Measurements from ENCODE around the gene ERCC3.
A peak's percentile ranks its signal among the peaks of the same experiment; 100 is the strongest.

Gene ERCC3

GRCh38 chr2:127293748-127294562 is at the start of gene ERCC3:
TSS of gene ERCC3 (minus strand) at chr2:127294144. CDS start at chr2:127294081, 63 bp downstream.
- DNase-seq (ENCODE audit: low spot score): peak; percentile 90

DNA sequence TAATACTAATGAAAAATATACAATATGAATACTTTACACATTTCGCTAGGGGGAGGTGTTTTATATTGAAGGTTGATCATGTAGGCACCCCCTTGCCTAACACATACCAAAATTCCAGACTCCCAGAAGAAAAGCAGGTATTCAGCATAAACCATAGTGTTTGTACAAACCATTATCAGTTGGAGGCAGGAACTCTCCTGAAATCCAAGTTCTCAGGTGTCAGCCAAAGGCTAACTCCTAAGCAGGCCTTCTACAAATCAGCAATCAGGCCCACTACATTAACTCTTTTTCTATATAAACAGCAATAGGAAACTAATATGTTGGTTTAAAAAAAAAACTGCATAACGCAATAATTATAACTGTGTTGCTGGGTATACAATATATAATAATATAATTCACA is 49.3 kb upstream of the ERCC3 start:
- no peak for DNase-seq (ENCODE audit: low spot score)

- DNase-seq (ENCODE audit: low spot score): no peak
These were observed 48.2 kb upstream of the ERCC3 start for GRCh38 chr2:127342101-127342500.

DNA sequence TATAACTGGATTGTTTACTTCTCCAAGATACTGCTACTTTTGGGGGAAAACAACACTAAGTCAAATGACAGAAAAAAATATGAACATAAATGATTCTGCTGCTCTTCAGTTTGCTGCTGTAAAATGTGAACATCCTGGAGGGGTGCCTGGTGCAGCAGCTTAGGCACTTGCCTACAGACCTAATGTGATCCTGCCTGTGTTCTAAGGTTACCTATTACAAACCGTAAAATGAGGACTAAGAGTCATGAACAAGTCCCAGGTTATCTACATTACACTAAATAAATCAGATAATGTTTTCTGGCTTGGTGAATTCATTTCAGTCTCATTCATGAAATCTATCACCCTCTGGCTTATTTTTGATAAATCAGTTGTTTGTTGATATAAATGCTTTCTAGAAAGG is 38.4 kb upstream of the ERCC3 start:
- no peak for DNase-seq (ENCODE audit: low spot score)

DNA sequence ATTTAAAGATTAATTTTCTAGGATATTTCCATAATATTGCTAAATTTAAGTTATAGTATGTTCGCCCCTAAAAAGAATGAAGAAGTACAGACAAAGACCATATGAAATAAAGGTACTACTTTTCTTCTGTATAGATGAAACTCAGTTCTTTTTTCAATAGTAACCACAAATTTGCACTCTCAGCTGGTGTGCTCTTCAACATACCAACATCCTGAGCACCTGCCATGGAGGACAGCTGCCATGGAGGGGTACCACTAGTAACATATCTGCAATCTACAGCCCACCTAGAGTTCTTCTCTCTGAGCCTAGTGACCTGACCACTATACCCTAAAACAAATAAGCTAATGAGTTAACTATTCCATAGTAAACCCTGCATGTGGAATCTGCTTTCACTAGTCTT is 36.8 kb upstream of the ERCC3 start:
- DNase-seq (ENCODE audit: low spot score): no peak

- no peak for DNase-seq (ENCODE audit: low spot score)
These were observed 32.5 kb upstream of the ERCC3 start for GRCh38 chr2:127326289-127326945.

GRCh38 chr2:127324635-127325034 is 30.7 kb upstream of the ERCC3 start:
- no peak for DNase-seq (ENCODE audit: low spot score)

GRCh38 chr2:127321303-127321702 is 27.4 kb upstream of the ERCC3 start:
- no peak for DNase-seq (ENCODE audit: low spot score)

DNA sequence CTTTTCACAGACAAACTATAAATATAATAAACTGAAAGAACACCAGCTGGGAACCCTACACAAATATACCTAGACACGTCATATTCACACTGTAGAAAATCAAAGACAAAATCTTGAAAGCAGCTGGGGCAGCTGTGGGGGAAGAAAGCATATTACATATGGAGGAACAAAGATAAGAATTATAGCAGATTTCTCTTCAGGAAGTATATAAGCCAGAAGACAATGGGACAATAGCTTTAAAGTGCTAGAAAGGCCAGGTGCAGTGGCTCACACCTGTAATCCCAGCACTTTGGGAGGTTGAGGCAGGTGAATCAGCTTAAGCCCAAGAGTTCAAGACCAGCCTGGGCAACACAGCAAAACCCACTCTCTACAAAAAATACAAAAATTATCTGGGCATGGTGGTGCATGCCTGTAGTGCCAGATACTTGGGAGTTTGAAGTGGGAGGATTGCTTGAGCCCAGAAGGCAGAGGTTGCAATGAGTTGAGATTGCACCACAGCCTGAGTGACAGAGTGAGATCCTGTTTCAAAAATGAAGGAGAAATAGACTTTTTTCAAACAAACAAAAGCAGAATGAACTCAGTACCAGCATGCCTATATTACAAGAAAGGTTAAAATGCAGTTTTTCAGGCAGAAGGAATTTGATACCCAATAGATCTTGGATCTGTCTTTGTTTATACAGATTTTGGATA is 26.8 kb upstream of the ERCC3 start:
- DNase-seq (ENCODE audit: low spot score): no peak

DNA sequence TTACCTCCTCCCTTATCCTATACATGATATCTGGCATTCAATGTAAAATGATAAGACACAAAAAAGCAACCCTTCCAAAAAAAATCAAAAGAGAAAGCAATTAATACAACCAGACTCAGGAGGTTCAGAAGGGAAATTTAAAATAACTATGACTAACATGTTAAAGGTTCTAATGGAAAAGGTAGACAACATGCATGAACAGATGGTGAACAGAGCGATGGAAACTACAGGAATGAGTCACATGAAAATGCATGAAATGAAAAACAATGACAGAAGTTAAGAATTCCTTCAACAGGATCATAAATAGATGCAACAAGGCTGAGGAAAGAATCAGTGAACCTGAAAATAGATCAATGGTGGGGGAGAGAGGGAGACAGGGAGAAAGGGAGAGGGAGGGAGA is 26.1 kb upstream of the ERCC3 start:
- no peak for DNase-seq (ENCODE audit: low spot score)

- DNase-seq (ENCODE audit: low spot score): no peak
These were observed 20.4 kb upstream of the ERCC3 start for GRCh38 chr2:127314193-127314988.

DNA sequence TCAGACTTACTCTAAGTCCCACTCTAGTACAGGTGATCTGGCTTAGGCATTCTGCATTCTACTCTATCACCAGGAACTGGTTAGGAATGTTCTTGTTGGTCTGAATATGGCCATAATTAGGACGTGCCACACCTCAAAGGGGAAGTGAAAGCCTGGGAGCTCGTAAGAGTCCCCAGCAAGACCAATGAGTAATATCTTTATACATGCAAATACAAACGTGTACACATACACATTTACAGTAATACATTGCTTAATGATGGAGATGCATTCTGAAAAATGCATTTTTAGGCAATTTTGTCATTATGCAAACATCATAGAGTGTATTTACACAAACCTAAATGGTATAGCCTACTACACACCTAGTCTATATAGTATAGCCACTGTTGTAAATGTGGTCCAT is 19.5 kb upstream of the ERCC3 start:
- DNase-seq (ENCODE audit: low spot score): no peak

DNA sequence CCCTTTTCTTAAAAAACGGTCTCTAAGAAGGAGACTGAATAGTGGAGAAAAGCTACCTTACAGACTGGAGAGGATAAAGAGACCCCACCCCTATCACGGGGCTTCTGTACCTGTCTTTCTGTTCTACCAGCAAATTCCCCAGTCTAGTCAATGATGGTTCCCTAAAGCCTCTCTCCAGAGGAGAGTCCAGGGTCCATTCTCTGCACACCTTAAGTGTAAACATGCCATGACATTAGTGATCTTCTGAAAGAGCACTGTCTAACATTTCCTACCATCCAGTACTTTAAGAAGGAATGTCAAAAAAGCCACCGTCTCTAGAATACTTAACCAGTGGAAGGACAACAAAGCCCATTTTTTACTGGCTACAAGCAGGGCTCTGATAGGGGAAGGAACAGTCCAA is 17.0 kb upstream of the ERCC3 start:
- DNase-seq (ENCODE audit: low spot score): no peak

DNA sequence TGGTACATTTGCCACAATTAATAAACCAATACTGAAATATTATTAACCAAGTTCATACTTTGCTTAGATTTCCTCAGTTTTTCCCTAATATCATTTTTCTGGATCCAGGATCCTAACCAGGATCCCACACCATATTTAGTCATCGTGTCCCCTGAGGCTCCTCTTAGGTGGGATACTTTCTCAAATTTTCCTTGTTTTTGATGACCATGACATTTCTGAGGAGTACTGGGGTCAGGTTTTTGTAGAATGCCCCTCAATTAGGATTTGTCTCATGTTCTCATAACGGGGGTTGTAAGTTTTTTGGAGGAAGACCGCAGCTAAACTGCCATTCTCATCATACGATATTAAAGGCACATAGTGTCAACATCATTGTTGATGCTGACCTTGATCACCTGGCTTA is 15.5 kb upstream of the ERCC3 start:
- DNase-seq (ENCODE audit: low spot score): no peak

GRCh38 chr2:127308586-127309138 is 14.7 kb upstream of the ERCC3 start:
- DNase-seq (ENCODE audit: low spot score): no peak

DNA sequence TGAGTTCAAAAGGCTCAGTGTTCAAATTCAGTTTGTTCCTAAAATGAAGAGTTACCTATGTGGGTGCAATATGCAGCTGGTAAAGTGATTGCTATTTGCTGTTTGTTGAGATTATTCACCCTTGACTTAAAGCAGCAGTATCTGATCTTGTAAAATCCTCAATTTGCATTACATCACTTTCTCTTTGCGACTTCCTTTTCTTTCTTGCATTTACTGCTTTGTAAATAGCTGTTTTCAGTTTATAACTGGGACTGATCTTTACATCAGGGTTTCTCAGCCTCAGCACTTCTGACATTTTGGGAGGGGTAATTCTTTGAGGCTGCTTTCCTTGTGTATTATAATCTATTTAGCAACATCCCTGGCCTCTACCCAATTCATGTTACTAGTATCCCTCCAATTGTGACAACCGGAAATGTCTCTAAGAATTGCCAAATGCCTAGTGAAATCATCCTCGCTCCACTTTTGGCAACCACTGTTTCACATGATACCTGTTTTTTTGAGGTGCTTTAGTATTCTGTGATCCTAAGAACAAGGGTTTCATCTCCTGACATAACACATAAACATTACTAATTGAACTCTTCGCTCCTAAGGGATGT is 12.1 kb upstream of the ERCC3 start:
- no peak for DNase-seq (ENCODE audit: low spot score)

DNA sequence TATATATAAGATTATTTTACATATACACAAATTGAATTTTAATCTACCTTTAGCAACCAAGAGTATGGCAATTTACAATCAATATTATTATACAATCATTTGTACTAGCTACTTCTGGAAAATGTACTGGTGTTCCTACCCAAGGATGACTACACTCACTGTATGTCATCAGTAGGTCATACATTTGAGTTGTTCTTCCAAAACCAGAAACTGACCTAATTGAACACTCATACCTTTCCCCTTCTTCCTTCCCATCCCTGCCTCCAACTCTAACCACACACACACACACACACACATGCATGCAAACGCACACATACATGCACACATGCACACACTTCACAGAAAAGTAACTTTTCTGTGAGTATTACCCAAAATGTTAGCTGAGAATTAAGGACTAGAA is 8.2 kb upstream of the ERCC3 start:
- no peak for DNase-seq (ENCODE audit: low spot score)

- no peak for DNase-seq (ENCODE audit: low spot score)
These were observed 577 bp downstream of the ERCC3 start for GRCh38 chr2:127293386-127293747.

GRCh38 chr2:127288274-127288673 is 5.7 kb downstream of the ERCC3 start:
- DNase-seq (ENCODE audit: low spot score): no peak

GRCh38 chr2:127283275-127283674 is 10.7 kb downstream of the ERCC3 start:
- DNase-seq (ENCODE audit: low spot score): no peak

- no peak for DNase-seq (ENCODE audit: low spot score)
These were observed 13.3 kb downstream of the ERCC3 start for GRCh38 chr2:127280693-127281092.

DNA sequence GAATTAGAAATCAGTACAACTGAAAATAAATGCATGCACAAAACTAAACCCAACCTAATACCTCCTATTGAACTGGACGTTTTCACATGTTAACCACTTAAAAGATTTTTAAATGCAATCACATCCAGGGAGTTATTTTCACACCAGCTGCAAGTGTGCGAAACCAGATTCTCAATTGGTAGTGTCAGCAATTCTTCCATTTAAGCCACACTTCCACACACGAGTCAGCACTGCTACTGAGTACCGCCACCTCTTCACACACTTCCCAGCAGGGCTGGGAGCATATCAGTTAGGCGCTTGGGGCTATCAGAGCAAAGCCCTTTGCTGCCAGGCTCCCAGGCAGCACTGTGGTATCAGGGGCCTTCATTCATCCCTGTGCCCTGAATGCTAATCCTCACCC is 14.2 kb downstream of the ERCC3 start:
- no peak for DNase-seq (ENCODE audit: low spot score)

All from left forelimb (tissue), 1 donor.